Measurements from ENCODE around the gene SH3BP4.

DNA sequence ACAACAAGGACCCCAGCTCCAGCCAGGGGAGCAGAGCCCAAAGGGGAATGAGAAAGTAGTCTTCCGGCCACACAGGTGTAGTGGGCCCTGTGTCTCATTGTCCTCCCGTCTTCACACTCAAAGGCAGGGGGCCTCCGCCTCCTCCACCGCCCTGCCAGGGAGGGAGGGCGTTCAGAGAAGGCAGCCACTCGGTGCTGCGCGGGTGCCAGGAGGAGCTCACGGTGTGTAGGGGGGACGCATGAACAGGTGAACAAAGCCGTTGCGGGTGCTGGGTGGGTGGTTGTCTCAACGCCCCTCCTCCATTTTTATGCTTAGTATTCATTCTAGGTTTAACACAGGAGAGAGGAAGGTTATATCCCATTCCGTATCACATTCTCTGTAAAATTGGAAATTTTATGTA is 36.7 kb downstream of the SH3BP4 start:
- TF ChIP-seq, protein P1, sequence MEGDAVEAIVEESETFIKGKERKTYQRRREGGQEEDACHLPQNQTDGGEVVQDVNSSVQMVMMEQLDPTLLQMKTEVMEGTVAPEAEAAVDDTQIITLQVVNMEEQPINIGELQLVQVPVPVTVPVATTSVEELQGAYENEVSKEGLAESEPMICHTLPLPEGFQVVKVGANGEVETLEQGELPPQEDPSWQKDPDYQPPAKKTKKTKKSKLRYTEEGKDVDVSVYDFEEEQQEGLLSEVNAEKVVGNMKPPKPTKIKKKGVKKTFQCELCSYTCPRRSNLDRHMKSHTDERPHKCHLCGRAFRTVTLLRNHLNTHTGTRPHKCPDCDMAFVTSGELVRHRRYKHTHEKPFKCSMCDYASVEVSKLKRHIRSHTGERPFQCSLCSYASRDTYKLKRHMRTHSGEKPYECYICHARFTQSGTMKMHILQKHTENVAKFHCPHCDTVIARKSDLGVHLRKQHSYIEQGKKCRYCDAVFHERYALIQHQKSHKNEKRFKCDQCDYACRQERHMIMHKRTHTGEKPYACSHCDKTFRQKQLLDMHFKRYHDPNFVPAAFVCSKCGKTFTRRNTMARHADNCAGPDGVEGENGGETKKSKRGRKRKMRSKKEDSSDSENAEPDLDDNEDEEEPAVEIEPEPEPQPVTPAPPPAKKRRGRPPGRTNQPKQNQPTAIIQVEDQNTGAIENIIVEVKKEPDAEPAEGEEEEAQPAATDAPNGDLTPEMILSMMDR (IDR thresholded peaks at IDR 0.05): no peak
- TF ChIP-seq POLR2A (IDR thresholded peaks at IDR 0.05) (no peak), POLR2AphosphoS5 (IDR thresholded peaks at IDR 0.05) (no peak)

Data from transverse colon (tissue), 4 donors.